Ishikawa (cell line): ENCODE data around the gene DDX28.

Source experiments
- CEBPB ChIP-seq: IDR thresholded peaks from 2 replicates; pipeline ENCODE4 v1.6.1; 2012
- EGR1 ChIP-seq: IDR thresholded peaks from 2 replicates; pipeline ENCODE4 v1.6.1; 2012
- EP300 ChIP-seq: IDR thresholded peaks from 2 replicates; pipeline ENCODE4 v1.6.1; 2012; ENCODE audit warnings: borderline replicate concordance
- TAF1 ChIP-seq: IDR thresholded peaks from 2 replicates; pipeline ENCODE4 v1.6.1; 2012; ENCODE audit warnings: low read depth, mild to moderate bottlenecking
- TEAD4 ChIP-seq: IDR thresholded peaks from 2 replicates; pipeline ENCODE4 v1.6.1; 2012
- TF ChIP-seq, protein P1 (sequence below): IDR thresholded peaks from 2 replicates; pipeline ENCODE4 v1.6.1; 2012

DNA sequence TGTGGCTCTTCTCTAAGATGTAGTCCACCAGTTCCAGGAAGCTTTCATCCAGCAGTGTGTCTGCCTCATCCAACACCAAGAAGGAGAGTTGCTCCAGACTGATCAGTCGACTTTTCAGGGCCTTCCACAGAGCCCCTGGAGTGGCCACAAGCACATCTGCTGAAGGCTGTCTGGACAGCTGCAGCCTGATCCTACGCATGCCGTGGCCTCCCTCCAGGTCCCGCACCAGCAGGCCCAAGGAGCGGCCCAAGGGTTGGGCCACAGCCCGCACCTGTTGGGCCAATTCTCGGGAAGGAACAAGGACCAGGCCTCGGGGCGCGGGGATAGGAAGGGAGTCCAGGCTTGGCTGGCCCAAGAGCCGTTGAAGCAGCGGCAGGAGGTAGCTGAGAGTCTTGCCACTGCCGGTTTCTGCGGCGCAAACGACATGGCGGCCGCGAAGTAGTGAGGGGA lies 729 bp downstream of the DDX28 start:
- TF ChIP-seq EGR1 (no peak), TAF1 (no peak), CEBPB (no peak), TEAD4 (no peak), EP300 (no peak)
- TF ChIP-seq, protein P1, sequence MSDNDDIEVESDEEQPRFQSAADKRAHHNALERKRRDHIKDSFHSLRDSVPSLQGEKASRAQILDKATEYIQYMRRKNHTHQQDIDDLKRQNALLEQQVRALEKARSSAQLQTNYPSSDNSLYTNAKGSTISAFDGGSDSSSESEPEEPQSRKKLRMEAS = no peak
